Amygdala (tissue), 56 donors: ENCODE measurements around the gene TRIM65.
"Not testable (repeated sequence)": the region's sequence is repeated elsewhere in the genome, so short reads cannot be mapped to it uniquely, and the experiment has no call there.

Experiments used
- DNase-seq, 56 donors: peaks; one replicate each; lab custom pipeline; 2025; lab: John Stamatoyannopoulos, UW

TRIM65 gene

DNA sequence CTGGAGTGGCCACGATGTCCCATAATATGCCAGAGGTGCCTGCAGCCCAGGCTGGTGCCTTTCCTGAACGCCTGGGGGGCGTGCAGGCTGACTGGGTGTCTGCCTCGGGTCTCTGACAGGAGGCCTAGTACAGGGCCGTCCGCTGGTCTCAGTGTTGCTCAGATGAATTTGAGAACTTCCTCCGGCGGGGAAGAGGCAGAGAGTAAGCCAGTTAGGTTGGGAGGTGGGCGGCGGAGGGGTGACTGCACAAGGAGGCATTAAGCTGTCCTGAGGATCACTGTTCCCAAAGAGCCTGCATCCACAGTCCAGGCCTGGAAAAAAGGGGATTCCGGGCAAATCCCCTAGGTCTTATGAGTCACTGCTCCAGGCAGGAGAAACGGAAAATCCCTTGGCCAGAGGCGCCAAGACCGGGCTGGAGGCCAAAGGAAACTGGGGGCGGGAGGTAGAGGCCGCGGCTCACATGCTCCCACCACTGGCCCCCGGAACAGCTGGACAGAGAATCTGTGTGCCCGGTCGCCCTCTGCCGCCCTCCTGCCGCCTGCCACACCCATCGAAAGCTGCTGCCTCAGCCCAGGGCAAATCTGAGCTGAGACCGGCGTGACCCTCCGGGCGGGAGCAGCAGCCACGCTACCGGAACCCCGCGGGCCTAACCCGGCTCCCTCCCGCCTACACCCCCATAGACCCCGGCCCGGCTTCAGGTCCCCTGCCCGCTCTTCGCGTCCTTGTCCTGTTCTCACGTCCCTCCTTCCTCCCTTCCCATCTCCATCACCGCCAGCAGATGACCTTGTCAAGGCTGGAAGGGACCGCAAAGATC, 19.6 kb downstream of the TRIM65 start:
- peak in 51 of 56 donors; percentile 38 to 88 (median 70) for DNase-seq

DNA sequence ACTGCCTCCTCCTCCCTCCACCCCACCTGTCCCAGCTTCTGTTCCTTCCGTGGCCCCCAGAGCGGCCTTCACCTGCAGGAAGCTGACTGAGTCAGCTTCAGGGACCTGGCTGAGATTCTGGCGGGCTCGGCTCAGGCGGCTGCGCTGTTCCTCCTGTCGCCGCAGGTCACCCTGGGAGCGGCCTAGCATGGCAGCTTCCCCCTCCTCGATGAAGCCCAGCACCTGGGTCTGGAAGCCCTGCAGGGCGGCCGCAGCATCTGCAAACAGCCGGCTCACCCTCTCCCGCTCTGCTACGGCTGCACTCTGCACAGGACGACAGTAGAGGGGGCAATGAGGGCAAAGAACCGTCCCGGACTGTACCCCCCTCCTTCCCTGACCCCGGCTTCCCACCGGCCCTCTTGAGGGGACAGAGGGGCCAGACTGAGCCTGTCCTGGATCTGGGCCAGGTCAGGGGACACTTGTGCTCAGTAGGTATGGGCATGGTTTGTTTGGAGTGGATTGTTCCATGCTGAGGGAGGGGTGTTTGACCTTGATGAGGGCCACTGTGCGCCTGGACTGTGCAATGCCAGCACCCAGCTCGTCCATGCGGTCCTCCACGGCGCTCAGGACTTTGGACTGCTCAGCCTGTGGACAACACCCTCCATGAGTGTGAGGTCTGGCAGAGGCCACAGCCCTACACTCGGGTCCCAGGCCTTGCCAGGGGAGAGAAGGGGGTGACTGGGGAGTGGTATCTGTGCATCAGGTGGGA, 20.4 kb downstream of the TRIM65 start:
- DNase-seq = peak in 2 of 56 donors; percentile 46 to 54

DNA sequence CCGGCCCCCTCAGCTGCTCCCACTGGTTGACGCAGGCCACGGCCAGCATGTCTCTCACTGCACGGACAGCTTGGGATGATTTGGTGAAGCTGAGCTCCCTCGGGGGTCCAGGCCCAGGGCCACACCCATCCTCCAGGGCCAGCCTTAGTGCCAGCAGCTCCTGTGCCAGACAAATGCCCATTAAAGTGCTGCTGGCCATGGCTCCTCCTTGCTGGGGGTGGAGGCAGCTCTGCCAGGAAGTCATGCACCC, 20.9 kb downstream of the TRIM65 start:
- DNase-seq = peak in 10 of 56 donors; percentile 39 to 90 (median 56)

DNA sequence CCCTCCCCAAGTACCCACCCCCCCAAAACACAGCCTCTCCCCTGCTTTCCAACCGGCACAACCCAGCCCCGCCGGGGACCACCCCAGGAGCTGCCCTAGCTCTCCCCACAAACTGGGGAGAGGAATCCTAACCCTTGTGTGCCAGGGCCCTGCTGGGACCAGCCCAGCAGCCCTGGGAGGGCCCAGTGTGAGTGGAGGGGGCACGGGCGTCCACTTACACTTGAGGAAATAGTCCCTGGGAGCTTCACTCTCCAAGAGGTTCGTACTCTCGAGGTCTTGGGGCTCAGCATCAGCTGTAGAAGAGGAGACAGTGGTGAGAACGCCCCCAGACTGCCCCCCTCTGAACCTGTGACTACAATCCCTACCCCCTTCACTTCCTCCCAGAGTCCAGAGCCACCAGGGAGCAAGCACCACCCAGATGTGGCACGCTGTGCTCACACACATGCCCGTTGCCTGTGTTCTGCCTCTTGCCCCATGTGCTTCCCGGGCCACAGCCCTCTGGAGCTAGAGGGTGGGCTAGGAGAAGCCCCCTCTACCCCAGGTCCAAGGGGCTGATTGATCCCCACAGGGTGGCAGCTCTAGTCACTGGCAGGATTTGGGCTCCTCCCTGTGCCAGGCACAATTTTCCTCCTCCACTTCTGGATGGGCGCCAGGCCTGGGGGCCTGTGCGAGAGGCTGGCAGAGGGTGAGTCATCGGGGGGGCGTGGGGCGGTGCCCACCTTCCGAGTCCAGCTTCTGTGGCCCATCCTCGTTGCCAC, 21.4 kb downstream of the TRIM65 start:
- DNase-seq = peak in 18 of 56 donors; percentile 27 to 90 (median 54)

DNA sequence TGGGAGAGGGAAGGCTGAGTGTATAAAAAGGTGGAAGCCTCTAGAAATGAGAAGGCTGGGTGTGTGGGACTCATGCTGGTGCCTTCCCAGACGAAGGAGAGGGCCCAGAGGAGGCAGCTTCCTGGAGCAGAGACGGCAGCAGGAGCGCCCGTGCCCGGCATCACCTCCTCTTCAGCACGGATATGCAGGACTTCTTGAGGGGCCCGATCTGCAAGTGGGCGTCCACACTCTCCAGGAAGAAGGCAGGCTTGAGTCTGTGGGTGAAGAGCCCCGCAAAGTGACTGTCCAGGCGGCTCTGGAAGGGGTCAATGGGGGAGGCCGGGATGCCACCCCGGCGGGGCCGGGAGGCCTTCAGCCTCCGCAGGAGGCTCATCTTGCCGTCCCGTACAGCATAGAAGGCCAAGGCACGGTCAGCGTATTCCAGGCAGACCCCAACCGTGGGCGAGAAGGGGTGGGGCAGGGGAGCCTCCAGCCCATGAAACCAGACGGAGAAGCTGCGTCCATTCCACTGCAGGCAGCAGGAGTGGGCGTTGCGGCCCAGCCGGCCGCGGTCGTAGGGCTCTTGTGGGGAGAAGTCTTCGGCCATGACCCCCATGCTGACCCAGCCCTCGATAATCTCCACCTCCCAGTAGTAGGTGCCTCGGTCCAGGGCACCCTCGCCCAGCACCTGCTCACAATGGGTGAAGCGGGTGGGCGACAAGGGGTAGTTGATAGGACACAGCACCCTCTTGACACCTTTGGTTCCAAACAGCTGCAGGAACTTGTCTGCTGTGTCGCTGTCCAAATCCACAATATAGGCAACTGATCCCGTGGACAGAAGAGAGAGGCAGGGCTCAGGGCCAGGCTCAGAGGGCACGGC, 22.2 kb downstream of the TRIM65 start:
- DNase-seq = no peak

DNA sequence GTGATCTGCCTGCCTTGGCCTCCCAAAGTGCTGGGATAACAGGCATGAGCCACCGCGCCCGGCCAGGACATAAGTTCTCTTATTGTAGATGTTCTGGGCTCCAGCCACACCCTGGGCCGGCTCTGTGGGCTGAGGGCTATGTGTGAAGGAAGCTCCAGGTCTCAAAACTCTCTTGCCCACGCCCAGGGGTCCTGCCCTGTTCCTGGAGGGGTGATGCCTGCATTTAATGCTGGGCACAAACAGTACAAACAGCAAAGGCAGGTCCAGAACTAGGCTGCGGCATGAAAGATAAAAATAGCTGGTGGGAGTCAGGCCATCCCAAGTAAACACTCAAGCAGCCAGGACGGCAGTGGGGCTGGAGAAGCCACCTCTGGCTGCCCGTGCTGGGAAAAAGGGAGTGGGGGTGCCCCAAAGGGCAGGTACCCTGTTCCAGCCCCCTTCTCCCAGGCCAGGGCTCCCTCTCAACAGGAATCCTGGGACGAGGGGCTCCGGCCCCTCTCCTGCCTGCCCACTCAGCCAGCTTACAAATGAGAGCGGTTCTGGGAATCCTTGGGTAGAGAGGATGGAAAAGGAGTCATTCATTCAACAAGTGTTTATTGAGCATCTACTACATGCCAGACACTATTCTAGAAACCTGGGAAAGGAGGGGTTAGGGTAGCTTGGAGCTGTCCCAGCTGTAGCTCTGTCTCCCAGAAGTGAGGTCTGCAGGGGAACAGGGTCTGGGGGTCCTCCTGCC, 23.0 kb downstream of the TRIM65 start:
- DNase-seq = no peak

DNA sequence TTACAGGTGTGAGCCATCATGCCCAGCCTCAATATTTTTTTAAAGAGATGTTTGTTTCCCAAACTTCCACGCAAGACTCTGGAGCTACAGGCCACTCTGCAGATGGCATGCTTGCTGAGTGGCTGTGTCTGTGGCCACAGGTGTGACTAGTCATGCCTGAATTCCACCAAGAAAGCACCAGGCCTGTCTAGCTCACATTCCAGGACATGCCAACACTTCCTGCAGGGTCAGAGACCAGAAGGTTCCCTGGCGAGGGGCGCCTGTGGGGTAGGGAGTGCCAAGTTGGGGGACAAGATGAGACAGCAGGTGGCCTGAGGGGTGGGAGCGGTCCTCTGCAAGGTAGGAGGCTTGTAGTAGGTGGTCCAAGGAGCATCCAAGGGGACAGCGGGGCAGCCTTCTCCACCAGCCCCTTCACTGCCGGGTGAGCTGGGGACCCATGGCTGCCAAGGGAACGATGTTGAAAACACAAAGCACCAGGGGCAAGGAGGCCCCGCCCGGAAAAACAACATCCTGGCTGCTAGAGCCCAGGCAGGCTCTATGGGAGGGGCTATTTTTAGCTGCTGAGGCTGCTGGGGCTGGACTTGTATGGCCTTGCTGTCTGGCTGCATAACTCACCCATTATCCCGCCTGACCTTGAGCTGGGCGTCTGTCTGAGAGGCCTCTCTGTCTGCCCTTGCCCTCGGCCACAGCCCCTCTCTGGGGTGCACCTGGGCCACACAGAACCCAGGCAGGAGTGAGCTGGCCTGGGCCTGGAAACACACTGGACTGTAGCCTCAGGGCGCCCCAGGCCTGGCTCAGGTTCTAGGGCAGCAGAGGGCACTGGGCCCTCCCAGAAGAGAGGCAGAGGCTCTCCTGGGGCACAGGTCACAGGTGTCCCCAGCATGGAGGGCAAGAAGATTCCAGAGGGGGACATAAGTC, 24.1 kb downstream of the TRIM65 start:
- peak in 20 of 56 donors; percentile 10 to 79 (median 35) for DNase-seq

DNA sequence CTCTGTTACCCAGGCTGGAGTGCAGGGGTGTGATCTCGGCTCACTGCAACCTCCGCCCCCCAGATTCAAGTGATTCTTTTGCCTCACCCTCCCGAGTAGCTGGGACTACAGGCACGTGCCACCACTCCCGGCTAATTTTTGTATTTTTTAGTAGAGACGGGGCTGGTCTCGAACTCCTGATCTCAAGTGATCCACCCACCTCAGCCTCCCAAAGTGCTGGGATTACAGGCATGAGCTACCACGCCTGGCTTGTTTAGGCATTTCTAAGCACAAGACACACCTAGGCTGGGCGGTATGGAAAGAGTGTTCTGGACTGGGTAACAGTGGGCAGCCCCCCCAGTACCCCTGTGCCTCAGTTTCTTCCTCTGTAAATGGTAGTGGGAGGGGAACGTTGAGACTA, 26.5 kb downstream of the TRIM65 start:
- DNase-seq = not testable (repeated sequence)

DNA sequence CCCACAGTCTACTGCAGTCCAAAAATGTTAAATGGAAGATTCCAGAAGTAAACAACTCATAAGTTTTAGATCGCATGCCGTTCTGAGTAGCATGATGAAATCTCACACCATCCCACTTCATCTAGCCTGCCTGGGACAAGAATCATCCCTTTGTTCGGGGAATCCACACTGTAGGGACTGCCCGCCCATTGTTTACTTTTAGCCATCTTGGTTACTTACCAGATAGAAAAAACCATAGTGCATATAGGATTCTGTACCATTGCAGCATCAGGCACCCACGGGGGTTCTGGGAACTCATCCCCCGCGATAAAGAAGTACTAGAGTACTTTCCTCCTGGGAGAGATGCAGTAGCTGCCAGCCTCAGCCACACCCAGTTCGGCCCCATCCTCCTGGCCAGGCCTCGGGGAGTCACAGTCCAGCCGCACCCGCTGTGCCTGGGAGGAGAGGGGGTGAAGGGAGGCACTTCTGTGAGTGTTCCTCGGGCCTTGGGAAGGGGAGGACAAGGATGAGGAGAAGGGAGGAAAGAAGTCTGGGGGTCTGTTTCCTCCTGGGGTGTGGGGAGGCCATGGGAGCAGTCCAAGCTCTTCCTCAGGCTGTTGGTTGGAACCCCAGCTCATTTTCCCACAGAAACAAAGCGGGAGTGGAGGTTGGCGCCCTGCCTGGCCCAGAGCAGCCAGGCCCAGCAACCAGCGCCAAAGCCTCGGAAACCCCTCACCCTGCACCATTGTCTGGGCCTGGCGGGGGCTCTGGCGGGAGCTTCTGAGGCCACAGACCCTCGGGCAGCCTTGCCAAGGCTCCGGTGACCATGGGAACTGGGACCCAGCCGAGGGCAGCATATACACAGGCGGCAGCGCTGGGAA, 27.2 kb downstream of the TRIM65 start:
- DNase-seq = peak in 53 of 56 donors; percentile 35 to 91 (median 76)

DNA sequence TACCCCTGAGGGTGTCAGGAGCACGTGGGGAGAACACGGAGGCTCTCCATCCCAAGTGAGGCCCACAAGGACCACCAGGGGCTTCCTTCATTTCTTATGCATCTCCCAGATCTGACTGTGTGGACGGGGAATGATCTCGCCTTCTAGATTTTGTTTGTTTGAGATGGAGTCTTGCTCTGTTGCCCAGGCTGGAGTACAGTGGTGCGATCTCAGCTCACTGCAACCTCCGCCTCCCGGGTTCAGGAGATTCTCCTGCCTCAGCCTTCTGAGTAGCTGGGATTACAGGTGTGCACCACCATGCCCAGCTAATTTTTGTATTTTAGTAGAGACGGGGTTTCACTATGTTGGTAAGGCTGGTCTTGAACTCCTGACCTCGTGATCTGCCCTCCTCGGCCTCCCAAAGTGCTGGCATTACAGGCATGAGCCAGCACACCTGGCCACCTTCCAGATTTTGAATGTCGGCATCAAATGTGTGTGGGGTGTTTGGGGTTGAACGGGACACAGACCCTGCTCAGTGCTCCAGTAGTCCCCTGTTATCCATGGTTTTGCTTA, 27.9 kb downstream of the TRIM65 start:
- DNase-seq = peak in 2 of 56 donors; percentile 71 to 73

DNA sequence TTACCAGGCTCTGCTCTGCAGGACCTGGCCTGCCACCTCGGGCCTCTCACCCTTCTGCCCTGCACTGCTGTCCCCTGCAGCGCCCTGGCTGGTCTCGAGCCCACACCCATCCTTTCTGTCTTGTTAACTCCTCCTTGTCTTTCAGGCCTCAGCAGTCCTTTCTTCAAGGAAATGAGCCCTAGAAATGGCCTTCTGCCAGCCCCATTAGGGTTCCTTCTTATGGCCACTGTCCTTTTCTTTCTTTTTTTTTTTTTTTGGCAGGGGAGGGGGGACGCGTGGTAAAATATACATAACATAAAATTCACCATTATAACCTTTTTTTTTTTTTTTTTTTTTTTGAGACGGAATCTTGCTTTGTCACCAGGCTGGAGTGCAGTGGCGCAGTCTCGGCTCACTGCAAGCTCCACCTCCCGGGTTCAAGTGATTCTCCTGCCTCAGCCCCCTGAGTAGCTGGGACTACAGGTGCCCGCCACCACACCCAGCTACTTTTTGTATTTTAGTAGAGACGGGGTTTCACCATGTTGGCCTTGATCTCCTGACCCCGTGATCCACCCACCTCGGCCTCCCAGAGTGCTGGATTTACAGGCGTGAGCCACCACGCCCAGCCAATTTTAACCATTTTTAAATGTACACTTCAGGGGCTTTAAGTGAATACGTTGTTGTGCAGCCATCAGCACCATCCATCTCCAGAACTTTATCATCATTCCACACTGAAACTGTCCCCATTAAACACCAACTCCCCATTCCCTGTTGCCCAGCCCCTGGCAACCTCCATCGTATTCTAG, 31.2 kb downstream of the TRIM65 start:
- DNase-seq = not testable (repeated sequence)

DNA sequence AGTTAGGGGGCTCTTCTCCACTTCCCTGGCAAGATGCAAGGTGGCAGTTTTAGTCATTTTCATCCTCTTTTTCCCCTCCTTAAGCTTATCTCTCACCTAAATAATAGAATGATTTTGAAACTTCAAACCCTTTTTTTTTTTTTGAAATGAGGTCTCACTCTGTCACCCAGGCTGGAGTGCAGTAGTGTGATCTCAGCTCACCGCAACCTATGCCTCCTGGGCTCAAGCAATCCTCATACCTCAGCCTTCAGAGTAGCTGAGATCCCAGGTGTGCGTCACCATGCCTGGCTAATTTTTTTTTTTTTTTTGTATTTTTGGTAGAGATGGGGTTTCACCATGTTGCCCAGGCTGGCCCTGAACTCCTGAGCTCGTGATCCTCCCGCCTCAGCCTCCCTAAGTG, 31.9 kb downstream of the TRIM65 start:
- not testable (repeated sequence) for DNase-seq

DNA sequence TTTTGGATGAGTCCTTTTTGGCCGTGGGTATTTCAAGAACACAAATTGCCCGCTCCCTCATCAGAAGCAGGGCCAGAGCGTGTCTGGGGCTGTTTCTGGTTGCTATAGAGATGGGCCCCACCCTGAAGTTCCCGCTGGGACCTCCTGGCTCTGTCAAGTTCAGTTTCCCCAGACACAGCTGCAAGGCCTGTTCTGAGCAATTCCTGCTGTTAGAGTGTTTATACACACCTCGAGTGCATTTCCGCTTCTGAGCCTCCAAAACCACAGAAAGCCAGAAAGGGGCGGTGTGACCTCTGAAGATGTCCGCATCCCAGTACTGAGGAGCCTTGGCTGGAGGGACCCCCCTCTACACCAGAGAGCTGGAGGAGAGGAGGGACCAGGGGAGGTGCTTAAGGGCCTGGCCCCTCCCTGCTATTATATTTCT, 32.3 kb downstream of the TRIM65 start:
- DNase-seq = no peak

DNA sequence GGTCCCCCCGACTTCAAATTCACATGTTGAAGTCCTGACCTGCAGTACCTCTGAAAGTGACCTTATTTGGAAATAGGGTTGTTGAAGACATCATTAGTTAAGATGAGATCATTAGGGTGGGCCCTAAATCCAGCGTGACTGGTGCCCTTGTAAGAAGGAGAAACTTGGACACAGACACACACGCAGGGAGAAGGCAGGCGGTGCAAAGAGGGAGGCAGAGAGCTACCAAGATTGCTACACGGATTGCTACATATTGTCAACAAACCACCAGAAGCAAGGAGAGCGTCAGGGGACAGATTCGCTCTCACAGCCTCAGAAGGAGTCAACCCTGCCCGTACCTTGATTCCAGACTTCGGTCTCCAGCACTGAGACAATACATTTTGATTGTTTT, 34.8 kb downstream of the TRIM65 start:
- DNase-seq = no peak

DNA sequence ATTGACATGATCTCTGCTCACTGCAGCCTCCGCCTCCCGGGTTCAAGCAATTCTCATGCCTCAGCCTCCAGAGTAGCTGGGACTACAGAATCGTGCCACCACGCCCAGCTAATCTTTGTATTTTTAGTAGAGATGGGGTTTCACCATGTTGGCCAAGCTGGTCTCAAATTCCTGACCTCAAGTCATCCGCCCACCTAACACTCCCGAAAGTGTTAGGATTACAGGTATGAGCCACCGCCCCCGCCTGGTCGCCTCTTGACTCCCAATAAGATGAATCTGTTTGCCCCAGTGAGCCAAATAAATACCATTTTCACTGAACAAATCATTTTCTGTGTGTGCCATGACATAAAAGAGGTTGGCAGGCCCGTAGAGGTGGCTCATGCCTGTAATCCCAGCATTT, 37.4 kb downstream of the TRIM65 start:
- DNase-seq = not testable (repeated sequence)

DNA sequence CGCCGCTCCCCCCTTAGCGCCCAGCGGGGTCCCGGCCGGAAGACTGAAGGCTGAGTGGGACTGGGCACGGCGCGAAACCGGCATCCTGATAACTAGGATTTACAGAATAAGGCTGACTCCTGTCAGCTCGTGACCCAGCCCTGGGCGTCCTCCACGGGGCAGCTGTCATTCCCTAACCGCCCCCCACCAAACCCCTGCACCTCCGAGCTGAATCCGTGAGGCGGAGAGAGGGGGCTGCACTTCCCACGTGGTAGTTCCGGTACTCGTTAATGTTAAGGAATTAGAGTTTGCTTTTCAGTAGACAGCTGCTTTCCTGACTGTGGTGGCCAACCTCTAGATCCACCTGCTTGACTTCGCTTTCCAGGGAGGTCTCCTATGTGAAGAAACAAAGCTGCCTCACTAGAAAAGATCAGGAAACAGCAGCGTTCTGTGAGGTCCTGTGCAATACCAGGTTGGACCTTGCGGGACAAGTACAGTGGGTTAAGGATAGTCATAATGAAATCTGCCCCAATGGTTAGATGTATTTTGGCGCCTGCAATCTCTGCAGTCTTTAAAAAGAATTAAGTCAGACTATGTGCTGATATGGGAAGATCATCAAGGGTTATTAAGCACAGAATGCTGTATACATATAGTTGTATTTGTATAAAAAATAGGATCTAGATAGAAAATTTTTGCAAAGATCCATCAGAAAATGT, 40.5 kb downstream of the TRIM65 start:
- DNase-seq = peak in 15 of 56 donors; percentile 29 to 79 (median 63)
